Coronary artery (tissue), 2 donors: ENCODE measurements around the gene NPAT.

ENCODE experiments used
- DNase-seq: peaks from one replicate; pipeline ENCODE4 v3.0.0-alpha.2; 2017; ENCODE audit warnings: low spot score
- H3K27ac ChIP-seq, 2 donors: fragments of 200-600 bp; sonication (generic); one replicate each; pipeline ENCODE4 v1.5.1; 2016 to 2019
- H3K4me3 ChIP-seq: fragments of 200-600 bp; sonication (generic); 2 replicates; pipeline ENCODE4 v1.5.1; 2016; ENCODE audit warnings: mild to moderate bottlenecking, moderate library complexity
- CTCF ChIP-seq: fragments of 200-600 bp; sonication (generic); IDR thresholded peaks from one replicate; pipeline ENCODE4 v1.5.1; 2019; ENCODE audit warnings: antibody characterized with exemption

The NPAT gene

GRCh38 chr11:108220721-108221336 lies 1.6 kb downstream of the NPAT start:
- TF ChIP-seq CTCF = no peak
- DNase-seq = no peak
- Histone ChIP-seq H3K4me3 (peak overlapping the region; percentile 86), H3K27ac (peak overlapping the region in 1 of 2 donors; percentile 90)

- TF ChIP-seq CTCF = no peak
- DNase-seq = no peak
- Histone ChIP-seq H3K4me3 (no peak overlapping the region), H3K27ac (no peak overlapping the region)
These were observed 3.3 kb downstream of the NPAT start for GRCh38 chr11:108218912-108219783.

DNA sequence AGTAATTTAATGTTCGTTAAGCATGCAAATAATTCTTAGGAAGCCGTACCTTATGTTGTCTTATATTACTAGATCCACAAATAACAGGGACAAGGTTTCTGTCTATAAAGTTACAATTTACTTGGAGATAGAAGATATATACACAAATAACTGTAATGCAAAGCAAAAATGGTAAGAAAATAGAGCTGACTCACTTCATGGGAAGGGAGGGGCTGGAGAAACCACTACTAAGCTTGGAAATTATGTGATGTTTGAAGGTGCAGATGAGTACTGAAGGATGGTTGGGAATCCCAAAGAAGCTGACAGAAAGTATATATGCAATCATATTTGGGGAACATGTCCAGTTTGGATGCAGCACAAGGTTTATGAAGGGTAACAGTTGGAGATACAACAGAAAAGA lies 4.0 kb downstream of the NPAT start:
- H3K4me3 ChIP-seq = no peak overlapping the region
- no peak for TF ChIP-seq CTCF
- no peak for DNase-seq
- no peak overlapping the region for H3K27ac ChIP-seq

GRCh38 chr11:108216988-108217387 lies 5.5 kb downstream of the NPAT start:
- Histone ChIP-seq H3K4me3 (no peak overlapping the region), H3K27ac (no peak overlapping the region)
- no peak for TF ChIP-seq CTCF
- no peak for DNase-seq

GRCh38 chr11:108213784-108214183 lies 8.7 kb downstream of the NPAT start:
- no peak for DNase-seq
- H3K4me3 ChIP-seq = no peak overlapping the region
- no peak for TF ChIP-seq CTCF
- H3K27ac ChIP-seq = no peak overlapping the region

GRCh38 chr11:108210441-108210840 lies 12.0 kb downstream of the NPAT start:
- H3K27ac ChIP-seq = no peak overlapping the region
- DNase-seq = no peak
- no peak for TF ChIP-seq CTCF
- H3K4me3 ChIP-seq = no peak overlapping the region

GRCh38 chr11:108207683-108208060 lies 14.8 kb downstream of the NPAT start:
- Histone ChIP-seq H3K4me3 (no peak overlapping the region), H3K27ac (no peak overlapping the region)
- no peak for TF ChIP-seq CTCF
- no peak for DNase-seq
